NCI-H146 treated with DMSO at 0.1 percent for 48 hours (cell line): ENCODE measurements around the gene NOSIP.

Source experiments
- DNase-seq: peaks from one replicate; lab custom pipeline; 2025; ENCODE audit not compliant: unreplicated experiment; lab: John Stamatoyannopoulos, UW

The NOSIP gene

DNA sequence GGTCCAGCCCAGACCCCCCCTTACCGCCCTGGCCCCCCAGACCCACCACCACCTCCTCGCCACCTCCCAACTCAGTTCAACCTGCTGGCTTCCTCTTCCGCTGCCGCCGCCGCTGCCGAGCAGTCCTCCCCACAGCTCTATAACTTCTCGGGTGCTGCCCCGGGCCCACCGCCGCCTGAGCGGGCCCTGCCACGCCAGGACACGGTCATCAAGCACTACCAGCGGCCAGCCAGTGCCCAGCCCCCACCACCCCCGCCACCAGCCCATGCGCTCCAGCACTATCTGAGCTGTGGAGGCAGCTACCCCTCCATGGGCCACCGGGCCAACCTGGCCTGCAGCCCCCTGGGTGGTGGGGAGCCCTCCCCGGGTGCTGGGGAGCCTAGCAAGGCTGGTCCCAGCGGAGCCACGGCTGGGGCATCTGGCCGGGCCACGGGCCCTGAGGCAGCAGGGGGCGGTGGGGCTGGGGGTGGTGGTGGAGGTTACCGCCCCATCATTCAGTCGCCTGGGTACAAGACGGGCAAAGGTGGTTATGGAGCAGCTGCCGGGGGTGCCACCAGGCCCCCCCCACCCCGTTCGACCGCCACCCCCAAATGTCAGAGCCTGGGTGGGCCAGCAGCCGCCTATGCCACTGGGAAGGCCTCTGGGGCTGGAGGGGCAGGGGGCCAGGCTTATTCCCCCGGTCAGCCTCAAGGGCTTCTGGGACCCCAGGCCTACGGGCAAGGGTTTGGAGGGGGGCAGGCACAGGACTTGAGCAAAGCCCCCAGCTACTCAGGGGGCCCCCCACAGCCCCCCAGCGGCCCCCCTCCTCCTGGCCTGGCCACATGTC is 14.8 kb upstream of the NOSIP start:
- no peak for DNase-seq

DNA sequence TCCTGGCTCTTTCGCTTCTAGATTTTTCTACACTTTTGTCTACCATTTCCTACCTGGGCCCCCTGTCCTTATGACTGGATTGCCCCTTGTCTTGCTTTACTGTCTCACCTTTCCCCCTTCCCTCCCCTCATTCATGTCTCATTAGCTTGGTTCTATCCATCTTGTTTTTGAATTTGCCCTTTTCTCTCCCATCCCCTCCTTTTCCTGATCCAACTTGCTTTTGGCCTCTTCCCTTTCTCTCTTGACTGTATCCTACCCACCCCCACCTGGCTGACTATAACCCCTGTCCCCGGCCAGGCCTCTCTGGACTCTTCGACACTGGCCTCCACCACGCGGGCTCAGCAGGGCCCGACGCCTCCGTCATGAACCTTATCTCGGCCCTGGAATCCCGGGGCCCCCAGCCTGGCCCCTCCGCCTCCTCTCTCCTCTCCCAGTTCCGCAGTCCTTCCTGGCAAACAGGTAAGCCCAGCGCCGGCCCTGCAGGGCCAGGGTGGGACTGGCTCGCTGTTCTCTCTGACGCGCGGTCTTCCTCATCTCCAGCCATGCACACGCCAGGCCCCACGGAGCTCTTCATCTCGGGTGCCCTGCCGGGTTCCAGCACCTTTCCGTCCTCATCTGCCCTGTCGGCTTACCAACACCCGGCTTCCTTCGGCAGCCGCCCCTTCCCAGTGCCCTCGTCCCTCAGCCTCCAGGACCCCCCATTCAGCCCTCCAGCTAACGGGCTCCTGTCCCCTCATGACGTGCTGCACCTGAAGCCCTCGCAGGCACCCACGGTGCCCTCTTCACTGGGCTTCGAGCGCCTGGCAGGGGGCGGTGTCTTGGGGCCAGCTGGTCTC is 14.0 kb upstream of the NOSIP start:
- DNase-seq: no peak

DNA sequence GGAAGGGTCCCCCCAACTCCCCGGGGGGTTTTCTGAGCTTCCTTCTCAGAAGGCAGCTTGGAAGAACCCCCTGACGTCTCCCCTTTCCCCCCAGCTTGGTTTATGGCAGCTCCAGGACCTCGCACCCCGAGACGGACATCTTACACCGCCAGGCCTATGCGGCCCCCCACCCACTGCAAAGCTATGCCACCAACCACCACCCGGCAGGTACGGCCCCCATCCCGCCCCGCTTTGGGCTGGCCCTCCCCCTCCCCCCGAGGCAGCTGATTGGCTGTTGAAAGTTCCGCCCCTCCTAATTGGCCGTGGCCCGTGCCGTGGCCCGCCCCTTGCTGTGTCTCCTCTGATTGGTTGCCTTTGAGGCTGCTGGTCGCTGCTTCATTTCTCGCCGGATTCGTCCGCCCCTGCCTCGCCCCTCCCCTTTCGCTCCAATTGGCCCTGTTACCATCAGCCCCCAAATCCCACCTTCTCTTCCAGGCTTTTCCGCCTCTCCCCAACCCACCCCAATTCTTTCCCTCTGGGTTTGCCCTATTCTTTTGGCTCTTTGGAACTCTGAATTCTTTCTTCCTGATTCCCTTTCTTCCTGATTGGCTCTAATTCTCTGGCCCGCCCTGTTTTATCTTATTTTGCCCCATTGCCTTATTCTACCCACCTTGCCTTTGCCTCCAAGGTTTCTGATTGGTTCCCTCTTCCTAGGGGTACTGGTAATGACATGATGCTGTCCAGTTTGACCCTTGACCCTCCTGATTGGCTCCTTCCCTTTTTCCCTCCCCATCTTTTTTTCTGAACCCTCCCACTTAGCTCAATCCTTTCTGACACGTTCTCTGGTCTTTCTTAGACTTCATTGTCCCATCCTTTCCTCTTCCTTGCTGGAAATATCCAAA is 13.1 kb upstream of the NOSIP start:
- no peak for DNase-seq

DNA sequence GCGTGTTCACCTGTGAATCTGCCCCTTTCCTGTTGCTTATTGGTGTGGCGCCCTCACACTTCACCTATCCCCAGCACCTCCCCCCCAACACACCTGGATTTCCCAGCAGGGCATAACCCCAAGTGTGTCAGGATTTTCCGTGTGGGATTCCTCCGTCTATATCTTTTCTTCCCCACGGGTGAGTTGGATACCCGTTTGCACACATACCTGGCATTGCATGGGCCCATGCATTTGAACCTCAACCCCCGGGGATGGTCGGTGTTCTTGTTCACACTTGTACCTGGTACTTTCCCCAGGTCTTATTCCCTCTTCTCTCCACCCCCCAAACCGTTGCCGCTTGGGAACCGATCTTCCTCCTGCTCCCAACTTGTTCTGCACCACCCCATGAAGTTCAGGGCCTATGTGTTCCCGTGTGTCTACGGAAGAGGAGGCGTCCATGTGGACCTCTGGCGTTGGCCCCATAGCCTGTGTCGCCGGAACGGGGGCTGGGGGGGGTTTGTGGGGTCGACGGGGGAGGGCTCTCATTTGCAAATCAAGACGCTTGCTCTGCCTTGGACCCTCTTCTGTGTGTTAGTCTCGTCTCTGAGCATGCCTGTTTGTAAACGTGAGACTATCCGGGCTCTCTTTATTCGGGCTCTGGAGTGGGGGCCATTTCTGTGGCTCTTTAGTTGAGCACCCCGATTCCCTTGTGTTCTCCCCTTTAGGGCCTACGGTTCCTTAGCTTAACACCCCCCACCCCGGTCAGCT is 12.3 kb upstream of the NOSIP start:
- no peak for DNase-seq

DNA sequence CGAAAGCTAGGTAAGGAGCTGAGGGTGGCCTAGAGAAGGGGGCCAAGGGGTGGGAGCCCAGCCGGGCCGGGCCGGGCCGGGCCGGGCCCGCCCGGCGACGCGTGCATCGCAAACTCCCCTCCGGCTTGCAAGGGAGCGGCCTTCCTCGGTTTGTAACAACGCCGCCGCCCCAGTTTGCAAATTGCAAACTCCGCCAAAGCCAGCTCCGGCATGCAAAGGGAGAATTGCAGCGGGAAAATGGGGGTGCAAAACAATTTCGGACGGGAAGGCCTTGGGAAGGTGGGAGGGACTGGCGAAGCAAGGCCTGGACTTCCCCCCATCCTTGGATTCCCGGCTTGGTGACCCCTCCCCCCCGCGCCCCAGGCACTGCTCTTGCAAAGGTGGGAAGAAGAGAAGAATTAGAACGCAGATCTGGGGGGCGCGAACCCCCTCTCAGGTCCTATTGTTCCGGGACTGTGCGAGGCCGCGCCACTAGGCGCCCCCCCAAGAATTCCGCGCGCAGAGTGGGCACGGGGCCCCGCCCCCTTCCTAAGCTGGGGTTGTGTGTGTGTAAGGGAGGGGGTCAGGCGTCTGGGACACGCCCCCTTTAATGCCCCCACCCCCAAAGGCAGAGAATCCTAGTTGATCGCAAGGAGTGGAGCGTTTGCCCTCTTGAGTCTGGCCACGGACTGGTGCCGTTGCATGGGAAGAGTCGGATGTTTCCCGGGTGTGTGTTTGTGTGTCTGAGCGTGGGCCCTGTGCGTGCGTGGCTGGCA is 11.6 kb upstream of the NOSIP start:
- no peak for DNase-seq

DNA sequence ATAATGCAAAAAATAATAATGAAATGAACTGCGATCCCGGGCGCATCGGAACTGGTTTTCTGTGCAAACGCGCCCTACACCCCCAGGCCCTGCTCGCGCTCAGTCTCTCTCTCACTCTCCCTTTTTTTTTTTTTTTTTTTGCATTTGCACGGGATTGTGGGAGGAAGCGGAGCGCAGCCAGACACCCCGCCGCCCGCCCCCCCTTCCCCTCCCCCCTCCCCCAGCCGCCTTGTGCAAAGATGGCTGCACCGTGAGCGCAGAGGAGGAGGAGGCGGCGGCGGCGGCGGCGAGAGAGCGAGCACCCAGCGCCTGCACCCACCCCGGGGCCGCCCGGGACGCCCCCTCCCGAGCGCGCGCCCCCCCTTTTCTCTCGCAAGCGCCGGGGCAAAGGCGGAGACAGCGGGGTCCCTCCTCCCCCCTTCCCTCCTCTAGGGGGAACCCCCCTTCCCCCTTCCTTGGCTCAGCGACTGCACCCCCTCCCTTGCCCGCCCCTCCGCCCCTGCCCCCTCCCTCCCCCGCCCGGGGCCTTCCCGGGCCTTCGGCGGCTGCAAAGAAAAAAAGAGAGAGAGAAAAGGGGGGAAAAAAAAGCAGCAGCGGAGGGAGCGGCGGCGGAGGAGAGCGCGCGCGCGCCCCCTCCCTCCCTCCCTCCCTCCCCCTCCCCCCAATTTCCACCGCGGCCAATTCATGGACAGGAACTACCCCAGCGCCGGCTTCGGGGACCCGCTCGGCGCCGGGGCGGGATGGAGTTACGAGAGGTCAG is 10.8 kb upstream of the NOSIP start, which contains the start of gene PRR12:
PRR12 (plus strand) TSS at position 212 of the 760 bp plus-strand sequence; CDS start at position 685, 473 bp downstream.
- peak; percentile 60 for DNase-seq

DNA sequence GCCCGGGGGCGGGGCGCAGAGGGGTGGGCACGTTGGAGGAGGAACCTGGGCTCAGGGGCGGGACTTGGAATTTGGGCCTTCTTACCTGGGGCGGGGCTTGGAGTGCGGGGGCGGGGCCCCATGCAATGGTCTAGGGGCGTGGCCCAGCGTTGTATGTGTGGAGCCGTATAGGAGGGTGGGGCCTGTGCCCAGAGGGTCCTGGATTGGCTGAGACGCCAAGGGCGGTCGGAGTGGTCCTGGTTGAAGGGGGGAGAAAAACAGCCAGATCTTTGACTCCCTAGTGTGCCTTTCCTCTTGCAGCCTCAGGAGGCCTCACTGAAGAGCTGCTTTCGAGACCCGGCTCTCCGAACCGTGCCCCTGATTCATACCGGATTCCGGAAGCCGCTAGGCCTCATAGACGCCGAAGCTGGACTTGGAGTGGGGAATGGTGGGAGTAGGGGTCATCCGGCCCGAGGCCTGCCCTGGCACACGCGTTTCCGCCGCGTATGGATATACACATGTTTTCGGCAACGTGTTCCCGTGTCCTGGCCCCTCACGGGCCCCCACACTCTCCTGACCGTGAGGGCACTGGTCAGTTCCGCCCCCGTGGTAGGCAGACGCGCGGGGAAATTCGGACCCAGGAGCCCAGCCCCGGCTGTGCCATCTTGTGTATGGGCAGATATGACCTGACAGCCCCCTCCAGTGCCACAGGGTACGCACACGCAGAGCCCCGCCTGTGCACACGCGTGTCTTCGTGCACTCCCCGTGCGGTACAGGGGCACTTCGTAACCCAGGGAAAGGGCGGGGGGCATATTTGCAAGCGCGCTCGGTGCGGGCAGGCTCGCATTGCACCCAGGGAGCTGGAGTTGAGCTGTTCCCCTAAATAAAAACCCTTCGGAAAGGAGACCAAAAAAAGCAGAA is 10.0 kb upstream of the NOSIP start:
- peak; percentile 97 for DNase-seq

DNA sequence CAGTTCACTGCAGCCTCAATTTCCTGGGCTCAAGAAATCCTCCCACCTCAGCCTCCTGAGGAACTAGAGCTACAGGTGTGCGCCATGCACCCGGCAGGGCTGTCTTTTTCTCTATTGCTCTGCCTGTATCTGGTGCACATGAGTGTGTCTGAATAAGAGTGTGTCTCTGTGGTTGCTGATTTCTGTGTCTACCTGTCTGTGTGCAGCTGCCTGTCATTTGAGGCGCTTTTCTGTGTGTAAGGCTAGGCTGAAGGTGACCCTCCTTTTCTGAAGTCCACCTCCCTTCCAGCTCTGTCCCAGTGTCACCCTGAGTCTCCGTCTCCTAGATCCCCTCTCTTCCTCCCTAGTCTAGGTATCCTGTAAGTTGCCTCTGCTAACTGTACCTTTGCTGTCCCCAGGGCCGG is 9.1 kb upstream of the NOSIP start:
- DNase-seq: no peak

DNA sequence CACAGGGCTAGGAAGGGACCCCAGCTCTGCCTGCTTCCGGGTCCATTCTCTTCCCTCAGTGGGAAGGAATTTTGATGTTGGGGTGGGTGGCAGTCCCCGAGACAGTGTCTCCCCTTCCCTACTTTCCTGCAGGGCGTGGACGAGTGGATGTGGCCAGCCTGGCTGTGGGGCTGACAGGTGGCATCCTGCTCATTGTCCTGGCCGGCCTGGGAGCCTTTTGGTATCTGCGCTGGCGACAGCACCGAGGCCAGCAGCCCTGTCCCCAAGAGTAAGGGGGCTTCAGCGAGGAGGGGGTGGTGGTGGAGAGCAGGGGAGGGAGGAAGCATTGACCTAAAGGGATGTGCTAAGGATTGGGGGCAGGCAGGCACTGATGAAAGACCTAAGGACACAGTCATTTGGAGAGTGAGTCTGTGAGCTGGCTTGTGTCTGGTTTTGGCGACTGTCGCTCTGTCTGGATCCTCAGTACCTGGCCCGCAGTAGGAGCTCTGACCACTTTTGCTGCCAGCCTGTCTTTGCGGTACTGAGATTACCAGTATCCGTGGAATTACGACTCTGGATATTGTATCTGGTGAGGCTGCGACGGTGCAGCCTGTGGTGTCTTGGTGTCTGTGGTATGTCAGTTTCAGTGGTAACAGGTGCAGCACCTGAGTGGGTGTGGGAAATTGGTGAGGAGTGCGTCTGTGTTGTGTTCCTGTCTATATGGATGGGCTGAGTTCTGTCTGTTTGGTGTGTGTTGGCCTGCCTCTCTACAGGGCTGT is 8.2 kb upstream of the NOSIP start:
- no peak for DNase-seq

DNA sequence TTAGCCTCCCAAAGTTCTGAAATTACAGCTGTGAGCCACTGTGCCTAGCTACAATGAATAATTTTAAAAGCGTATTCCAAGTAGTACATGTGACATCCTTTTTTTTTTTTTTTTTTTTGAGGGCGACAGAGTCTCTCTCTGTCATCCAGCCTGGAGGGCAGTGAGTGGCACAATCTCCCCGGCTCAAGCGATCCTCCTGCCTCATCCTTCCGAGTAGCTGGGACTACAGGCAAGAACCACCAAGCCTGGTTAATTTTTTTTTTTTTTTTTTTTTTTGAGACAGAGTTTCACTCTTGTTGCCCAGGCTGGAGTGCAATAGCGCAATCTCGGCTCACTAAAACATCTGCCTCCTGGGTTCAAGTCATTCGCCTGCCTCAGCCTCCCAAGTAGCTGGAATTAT is 6.9 kb upstream of the NOSIP start:
- no peak for DNase-seq

DNA sequence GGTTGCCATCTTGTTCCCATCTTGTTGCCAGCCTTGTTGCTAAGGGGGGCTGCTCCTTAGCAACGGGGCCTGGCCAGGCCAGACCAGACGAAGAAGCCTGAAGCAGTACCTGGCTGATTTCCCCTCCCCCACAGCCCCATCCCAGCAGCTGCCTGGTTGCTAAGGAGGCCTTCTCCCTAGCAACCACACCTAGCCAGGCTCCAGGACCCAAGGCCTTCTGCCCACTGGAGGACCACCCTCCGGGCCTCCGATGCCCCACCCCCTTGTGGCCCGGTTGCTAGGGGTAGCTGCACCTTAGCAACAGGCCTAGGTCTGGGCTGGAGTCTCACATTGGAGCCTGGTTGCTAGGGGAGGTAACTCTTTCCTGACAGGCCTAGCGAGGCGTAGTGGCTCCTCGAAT is 4.7 kb upstream of the NOSIP start:
- no peak for DNase-seq

DNA sequence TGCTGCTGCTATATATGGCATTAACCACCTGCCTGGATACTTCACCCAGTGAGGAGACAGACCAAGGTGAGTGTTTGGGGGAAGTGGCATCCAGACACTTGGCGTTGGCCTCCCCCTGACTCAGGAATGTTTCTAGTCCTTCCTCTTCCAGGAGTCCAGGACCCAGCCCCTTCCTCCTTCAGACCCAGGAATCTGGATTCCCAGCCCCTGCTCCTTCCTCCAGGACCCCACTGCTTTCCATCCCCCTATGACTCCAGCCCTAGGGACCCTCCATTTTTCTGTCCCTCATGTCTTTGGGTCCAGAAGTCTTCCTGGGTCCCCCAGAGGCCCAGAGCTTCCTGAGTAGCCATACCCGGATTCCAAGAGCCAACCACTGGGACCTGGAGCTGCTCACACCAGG is 2.9 kb upstream of the NOSIP start:
- no peak for DNase-seq

DNA sequence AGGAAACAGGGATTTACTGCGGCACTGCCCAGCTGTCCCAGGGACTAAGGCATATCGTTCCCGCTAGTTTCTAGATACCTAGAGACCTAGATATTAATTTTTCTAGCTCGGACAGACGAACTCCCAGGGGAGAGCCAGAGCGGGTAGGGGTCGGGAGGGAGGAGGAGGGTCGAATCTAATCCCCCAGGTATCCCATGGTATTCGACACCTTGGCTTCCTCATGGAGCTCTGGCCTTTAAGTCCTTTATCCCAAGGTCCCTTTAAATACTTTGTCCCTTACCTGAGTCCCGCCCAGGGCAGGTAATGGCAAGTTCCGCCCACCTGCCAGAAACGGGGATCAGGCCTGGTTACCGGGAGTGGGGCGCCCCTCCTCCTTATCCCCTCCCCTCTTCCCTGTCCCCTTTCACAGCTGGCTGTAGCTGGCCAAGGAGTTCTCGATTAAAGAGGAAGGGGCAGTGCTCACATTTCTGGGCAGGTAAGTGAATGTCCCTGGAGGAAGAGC is 702 bp upstream of the NOSIP start, which contains the start of gene PRRG2:
PRRG2 (plus strand) TSS at position 310 of the 502 bp plus-strand sequence. CDS start 1,904 bp downstream, outside the sequence.
- DNase-seq: no peak

DNA sequence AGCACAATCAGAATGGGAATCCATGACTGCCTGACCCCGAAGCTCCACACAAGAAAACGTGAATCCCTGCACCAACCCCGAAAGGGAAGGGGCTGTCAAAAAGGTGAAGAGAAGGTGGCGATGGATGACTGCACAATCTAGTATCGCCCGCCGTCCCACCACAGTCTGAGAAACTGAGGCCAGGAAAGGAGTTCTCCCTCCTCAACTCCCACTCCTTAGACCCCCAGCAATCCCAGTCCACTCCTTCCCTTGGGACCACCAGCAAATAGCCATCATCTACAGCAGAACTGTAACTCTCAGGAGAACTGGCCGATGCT is 451 bp downstream of the NOSIP start:
- no peak for DNase-seq

DNA sequence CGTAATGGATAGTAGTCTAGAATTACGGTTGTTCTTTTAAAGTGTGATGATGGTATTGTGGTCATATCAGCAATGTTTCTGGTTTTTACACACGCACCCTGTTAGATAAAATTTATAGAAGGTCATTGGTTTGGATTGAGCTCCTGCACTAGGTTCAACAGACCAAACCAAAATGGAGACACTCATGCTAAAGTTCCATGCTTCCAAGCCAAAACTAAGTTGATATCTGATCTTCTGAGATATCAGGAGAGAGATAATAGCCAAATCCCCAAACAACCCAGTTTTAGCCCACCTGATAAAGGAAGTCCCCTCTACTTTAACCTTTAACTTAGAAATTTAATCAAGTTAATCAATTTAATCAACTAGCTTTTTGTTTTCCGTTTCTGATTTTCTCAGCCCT is 1.2 kb downstream of the NOSIP start:
- no peak for DNase-seq

DNA sequence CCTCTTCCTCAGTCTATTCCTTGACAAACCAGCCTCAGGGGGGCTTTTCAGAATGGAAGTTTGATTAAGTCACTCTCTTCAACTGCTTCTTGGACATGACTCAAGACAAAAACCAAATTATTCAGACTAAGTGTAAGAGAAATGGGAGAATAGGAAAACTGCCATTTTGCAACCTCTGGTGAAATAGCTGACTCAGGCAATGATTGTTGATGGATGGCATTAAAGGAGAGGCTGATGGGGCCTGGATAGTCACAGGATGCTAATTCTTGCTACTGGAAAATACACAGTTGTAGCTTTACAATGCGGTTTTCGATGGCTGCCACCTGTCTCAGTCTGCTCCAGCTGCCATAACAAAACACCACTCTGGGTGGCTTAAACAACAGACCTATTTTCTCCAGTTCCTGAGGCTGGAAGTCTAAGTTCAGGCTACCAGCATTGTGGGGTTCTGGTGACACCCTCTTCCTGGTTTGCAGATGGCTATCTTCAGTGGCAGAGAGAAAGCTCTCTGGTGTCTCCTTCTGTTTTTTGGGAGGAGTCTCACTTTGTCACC is 6.1 kb downstream of the NOSIP start:
- DNase-seq: no peak

DNA sequence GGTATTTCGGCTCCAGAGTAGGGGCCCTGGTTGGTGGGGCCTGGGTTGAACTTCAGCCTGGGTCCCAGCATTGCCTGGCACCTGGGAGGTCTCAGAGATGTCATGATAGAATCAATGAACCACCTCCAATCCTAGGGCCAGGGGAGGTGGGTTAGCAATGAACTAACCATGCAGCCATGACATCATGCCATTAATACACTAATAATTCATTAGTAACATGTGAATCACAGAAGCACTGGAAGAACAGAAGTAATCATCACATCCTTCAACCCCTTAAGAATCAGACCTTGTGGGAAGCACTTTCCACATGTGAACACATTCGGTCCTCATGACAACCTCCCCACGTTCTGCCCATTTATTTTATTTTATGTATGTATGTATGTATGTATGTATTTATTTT is 6.9 kb downstream of the NOSIP start:
- no peak for DNase-seq
